Left hindlimb (tissue), 1 donor: ENCODE results near the gene URI1.
"Not testable (repeated sequence)": the region's sequence is repeated elsewhere in the genome, so short reads cannot be mapped to it uniquely, and the experiment has no call there.

Experiments used
- DNase-seq: peaks from one replicate; pipeline ENCODE4 v3.0.0-alpha.2; 2018

URI1 gene

DNA sequence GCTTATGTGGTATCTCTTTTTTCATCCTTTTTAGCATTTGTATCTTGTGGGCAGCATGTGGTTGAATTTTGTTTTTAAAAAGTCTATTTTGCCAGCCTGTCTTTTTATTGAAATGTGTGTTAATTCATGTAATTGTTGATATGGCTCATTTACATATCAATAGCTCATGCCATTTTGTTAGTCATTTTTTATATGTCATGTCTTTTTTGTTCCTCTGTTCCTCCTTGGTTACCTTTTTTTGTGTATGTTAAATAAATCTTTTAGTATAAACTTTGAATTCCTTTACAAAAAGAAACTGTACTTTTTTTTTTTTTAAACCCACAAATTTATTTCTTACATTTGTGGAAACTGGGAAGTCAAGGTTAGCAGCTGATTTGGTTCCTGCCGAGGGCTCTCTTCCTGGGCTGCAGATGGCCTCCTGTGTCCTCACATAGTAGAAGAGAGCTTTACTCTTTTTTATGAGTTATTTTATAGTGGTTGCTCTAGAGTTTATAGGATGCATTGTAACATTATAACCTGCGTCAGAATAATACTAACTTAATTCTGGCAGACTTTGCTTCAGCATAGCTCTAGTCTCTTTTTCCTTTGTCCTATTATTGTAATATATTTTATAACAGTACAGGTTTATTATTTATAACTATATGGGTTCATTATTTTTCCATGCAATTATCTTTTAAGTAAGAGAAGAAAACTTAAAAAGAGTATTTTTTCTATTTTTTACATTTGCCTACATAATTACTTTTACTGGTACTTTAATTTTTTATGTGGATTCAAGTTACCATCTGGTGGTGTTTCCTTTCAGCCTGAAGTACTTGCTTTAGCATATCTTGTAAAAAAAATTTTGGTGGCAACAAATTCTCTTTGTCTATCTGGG, 86.3 kb downstream of the URI1 start:
- no peak for DNase-seq

DNA sequence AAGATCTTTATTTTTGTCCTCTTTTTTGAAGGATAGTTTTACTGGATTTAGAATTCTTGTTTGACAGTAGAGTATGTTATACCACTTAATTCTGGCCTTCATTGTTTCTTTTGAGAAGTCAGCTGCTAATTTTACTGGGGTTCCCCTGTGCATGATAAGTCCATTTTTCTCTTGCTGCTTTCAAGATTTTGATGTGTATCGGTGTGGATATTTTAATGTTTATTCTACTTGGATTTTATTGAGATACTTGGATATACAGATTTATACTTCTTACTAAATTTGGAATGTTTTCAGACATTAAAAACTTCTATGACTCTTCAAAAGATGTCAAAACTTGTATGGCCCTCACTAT, 86.9 kb downstream of the URI1 start:
- no peak for DNase-seq

DNA sequence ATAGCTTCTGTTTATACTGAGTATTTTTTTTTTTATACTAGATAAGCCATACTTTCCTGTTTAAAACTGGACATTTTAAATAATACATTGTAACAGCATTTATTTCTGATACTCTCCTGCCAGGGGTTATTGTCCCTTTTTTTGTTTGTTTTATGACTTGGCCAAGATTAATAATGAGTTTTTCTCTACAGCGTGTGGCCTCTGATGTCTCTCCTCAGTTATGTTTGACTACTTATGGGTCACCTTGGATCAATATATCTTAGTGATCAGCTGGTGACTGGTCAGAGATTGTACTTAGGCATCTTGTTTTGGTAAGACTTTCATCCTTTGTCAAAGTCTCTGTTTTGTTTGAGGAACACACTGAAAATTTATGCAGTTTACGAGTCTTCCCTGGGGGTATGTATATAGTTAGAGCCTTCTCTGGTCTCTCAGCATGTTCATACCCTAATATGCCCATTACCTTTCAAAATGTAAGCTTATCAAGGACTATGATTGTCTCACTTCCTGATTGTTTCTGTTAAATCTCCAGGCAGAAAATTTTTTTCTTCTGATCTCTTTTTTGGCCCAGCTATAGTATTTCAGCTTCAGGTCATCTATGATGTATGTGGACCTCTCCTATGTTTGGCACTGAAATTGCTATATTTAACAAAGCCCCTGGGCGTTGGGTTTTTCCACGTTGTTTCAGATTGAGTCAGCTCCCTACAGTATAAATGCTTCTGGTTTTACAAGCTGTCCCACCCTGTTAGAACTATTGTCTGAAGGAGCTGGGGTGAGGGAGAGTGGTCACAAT, 87.9 kb downstream of the URI1 start:
- DNase-seq, result no peak

- DNase-seq, result no peak
Measured at GRCh38 chr19:30034321-30034720, 92.3 kb downstream of the URI1 start.

GRCh38 chr19:30036154-30037129, 94.4 kb downstream of the URI1 start:
- DNase-seq, result no peak

- DNase-seq, result no peak
Measured at GRCh38 chr19:30037835-30038234, 95.8 kb downstream of the URI1 start.

DNA sequence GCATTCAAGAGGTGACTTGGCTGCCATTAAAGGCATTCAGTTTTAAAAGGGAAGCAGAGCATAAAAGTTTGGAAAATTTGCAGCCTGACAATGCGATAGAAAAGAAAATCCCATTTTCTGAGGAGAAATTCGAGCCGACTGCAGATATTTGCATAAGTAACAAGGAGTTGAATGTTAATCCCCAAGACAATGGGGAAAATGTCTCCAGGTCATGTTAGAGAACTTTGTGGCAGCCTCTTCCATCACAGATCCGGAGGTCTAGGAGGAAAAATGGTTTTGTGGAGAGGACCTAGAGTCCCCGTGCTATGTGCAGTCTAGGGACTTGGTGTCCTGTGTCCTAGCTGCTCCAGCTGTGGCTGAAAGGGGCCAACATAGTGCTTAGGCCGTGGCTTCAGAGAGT, 99.9 kb downstream of the URI1 start:
- DNase-seq, result not testable (repeated sequence)

- DNase-seq, result not testable (repeated sequence)
Measured at GRCh38 chr19:30043008-30043407, 101.0 kb downstream of the URI1 start.

DNA sequence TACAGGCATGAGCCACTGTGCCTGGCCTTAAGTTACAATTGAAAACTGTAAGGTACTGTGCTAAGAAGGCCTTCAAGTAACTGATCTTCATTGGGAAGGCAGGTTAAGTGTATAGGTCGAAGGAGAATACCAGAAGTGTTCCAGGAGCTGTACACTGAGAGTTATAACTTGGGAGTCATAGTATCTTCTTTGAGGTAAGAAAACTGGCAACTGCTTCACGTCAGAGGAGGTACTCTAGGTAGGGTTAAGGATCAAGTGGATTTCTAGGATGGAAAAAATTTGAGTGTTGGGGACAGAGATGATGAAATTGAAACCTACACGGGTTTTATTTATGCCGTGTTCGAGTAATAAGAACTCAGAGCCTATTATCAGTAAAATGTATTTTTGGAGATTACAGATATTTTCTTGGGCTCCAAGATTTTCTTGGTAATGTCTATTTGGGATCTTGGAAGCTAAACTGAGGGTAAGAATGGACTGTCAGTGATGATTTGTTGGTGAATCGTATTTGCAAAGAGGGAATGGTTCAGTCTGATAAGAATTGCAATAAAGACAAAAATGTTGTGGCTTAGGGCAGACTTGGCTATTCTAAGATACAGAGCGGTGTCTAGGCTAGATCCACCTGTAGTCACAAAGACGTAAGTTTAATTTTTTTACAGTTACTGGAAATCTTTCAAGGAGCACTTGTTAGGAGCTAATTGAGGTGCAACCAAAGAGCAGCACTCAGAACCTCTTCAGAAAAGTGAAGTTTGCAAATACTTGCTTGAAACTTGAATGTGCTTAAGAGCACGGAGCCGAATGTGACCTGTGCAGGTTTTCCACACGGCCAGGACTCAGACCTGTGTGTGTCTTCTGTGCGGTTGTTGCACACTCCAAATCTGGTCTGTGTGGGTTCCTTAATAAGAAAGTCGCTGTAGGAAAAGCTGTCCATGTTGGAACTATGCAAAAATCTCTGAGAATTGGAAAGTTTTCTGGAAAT, 102.5 kb downstream of the URI1 start:
- DNase-seq, result no peak

- no peak for DNase-seq
Measured at GRCh38 chr19:30046522-30046921, 104.5 kb downstream of the URI1 start.

DNA sequence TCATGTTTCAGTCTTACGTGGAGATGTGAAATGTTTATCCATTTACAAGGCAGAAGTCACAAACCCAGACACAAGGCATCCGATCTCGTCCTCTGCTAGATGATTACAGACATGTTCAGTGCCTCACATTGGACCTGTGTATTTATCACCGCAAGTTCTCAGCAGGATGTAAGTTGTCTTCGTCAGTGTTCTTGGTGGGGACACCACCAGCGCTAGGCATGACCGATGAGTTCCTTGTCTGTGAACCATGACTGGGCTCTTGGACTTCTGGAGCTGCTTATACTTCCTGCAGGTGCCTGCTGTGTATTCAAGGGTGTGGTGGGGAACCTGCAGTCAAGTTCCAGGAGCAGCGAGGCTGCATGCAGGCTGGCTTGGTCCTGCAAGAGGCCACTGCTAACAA, 105.4 kb downstream of the URI1 start:
- DNase-seq, result no peak

GRCh38 chr19:30049226-30049625, 107.2 kb downstream of the URI1 start:
- no peak for DNase-seq

GRCh38 chr19:30049846-30050667, 108.0 kb downstream of the URI1 start:
- DNase-seq, result no peak

DNA sequence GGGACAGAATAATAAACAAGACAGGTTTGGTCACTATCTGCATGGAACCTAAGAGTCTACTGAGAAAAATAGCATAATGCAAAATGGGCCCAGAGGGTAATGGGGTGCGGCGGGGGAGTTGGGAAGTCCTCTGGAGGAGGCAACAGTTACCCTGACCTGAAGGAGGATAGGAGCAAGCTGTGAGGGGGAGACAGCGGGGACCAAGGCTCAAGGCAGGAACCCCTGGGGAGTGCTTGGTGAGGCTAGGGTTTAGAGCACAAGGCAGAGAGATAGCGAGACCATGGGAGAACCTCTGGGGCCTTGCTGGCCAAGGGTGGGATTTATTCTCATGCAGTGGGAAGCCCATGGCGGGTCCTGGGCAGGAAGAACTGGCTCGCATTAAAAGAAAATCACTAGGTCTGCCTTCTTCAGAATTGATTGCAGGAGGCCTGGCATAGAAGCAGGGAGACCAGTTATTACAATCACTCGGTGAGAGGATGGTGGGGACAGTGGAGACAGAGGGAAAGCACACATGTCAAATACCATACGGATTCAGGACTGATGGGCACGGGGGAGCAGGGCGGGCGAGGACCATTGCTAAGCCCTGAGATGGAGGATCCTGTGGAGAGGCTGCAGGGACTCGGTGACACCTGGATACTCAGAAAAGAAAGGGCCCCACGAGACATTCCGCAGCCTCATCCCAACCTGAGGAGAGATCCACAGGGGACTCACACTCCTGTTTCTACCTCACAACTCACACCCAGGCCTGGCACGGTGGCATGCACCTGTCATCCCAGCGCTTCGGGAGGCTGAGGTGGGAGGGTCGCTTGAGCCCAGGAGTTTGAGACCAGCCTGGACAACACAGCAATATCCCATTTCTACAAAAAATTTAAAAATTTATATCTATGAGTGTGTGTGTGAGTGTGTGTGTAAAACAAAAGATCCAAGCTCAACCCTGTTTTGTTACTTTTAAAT, 110.4 kb downstream of the URI1 start:
- DNase-seq, result no peak

DNA sequence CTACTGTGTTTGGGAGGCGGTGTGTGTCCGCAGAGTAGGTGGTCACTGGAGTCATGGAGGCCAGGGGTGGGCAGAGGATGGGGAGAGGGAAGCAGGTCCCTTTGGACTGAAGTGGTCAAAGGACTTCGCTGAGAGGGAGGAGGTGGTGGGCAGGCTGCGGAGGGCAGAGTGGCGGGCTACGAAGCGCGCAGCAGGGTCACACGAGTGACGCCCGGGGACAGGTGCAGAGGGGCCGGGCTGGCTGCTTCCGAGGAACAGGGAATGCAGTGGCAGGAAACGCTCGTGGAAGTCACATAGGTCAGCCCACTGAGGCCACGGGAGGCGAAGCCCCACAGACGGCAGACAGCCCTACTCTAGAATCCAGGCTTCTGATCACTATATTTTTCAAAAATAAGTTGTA, 111.5 kb downstream of the URI1 start:
- no peak for DNase-seq

GRCh38 chr19:30054210-30054609, 112.2 kb downstream of the URI1 start:
- DNase-seq, result no peak

DNA sequence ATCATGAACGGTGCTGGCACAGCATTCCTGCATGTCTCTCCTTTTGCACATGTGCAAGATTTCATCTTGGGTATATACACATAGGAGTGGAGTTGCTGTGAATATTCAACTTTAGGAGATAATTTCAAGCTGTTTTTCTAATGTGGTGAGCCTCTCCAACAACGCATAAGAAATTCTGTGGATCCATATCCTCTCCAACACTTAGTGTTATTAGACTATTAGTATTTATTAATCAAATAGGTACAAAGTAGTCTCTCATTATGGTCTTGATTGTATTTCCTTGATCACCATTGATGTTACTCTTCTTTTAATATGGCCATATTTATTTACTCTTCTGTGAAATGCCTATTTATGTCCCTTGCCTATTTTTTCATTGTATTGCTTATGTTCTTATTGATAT, 114.5 kb downstream of the URI1 start:
- no peak for DNase-seq

- no peak for DNase-seq
Measured at GRCh38 chr19:30059741-30060457, 117.9 kb downstream of the URI1 start.
